Effector memory CD8-positive, alpha-beta T cell (primary cell): ENCODE measurements around the gene RAB3C.
"Not testable (repeated sequence)": the region's sequence is repeated elsewhere in the genome, so short reads cannot be mapped to it uniquely, and the experiment has no call there.

Experiments used
- ATAC-seq: fragments of 150-1000 bp; cut with Tn5 transposase; replicated peaks from 2 replicates; pipeline ENCODE4 v1.10.0; 2021; ENCODE audit warnings: mild to moderate bottlenecking, moderate library complexity
- DNase-seq, 3 experiments: peaks; one replicate each; pipeline ENCODE4 v3.0.0; 2021
- H3K27ac Mint-ChIP-seq, 2 donors: one replicate each; pipeline ENCODE4 v1.8.0; 2022; ENCODE audit warnings: mild to moderate bottlenecking in 2 of 2, mixed read lengths in 2 of 2, moderate library complexity in 2 of 2
- H3K27me3 Mint-ChIP-seq, 2 donors: one replicate each; pipeline ENCODE4 v1.8.0; 2022; ENCODE audit warnings: mixed read lengths in 2 of 2
- H3K36me3 Mint-ChIP-seq: one replicate; pipeline ENCODE4 v1.8.0; 2022; ENCODE audit warnings: mild to moderate bottlenecking, moderate library complexity, mixed read lengths; ENCODE audit not compliant: insufficient read depth
- H3K4me1 Mint-ChIP-seq, 2 donors: one replicate each; pipeline ENCODE4 v1.8.0; 2022; ENCODE audit warnings: low read depth in 2 of 2, mixed read lengths in 2 of 2
- H3K4me3 Mint-ChIP-seq, 2 donors: one replicate each; pipeline ENCODE4 v1.8.0; 2022; ENCODE audit warnings: mild to moderate bottlenecking in 2 of 2, mixed read lengths in 2 of 2, moderate library complexity in 2 of 2
- H3K9me3 Mint-ChIP-seq, 2 donors: one replicate each; pipeline ENCODE4 v1.8.0; 2022; ENCODE audit warnings: mixed read lengths in 2 of 2

RAB3C gene

GRCh38 chr5:58671155-58671554, 88.3 kb downstream of the RAB3C start:
- no peak for DNase-seq
- no peak for ATAC-seq
- H3K9me3 Mint-ChIP-seq = peaks cover 0 to 3% of the 10 kb centered on the region in 2 donors

DNA sequence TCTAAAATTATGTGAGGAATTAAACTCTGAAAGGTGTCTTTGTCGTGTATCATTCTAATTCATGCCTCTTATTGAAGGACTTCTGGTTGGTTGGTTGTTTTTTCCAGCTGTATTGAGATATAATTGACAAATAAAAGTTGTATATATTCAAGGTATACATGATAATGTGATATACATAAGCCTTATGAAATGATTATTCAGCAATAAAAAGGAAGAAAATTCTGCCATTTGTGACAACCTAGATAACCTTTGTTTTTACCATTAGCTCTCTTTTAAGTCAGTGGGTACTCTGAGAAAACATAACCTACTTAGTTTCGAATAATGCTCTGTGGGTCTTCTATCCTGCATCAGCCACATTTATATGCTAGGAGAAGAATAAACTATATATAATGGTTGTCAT, 89.6 kb downstream of the RAB3C start:
- DNase-seq = no peak
- Mint-ChIP-seq H3K36me3 (no peaks in the 10 kb centered on the region), H3K27ac (no peak overlapping the region), H3K9me3 (peaks cover 0 to 3% of the 10 kb centered on the region in 2 donors), H3K27me3 (no peaks in the 10 kb centered on the region), H3K4me3 (no peak overlapping the region), H3K4me1 (no peaks in the 10 kb centered on the region)
- no peak for ATAC-seq

More at GRCh38 chr5:58671155-58671554, 88.3 kb downstream of the RAB3C start:
- Mint-ChIP-seq H3K27me3 (no peaks in the 10 kb centered on the region), H3K36me3 (no peaks in the 10 kb centered on the region), H3K4me3 (no peak overlapping the region), H3K27ac (no peak overlapping the region), H3K4me1 (no peaks in the 10 kb centered on the region)

DNA sequence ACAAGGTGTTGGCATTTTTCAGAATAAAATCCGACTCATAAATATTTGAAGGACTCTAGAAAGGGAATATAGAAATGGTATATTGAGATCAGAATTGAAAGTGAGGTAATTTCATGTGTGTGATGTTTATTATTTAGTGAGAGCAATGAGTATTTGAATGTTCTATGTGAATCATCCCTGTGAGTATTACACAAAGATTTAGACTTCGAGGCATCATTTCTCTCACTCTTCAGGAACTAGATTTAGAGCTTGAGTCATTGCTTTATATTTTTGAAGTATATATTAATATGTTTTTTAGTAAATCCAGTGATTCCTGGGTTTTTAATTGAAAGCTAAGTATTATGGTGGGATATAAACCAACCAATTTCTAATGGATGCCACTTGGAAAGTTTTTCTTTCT, 91.2 kb downstream of the RAB3C start:
- no peaks in the 10 kb centered on the region for H3K4me1 Mint-ChIP-seq
- H3K27ac Mint-ChIP-seq = no peak overlapping the region
- no peak for DNase-seq
- ATAC-seq = no peak
- H3K9me3 Mint-ChIP-seq = peaks cover 0 to 3% of the 10 kb centered on the region in 2 donors
- H3K36me3 Mint-ChIP-seq = no peaks in the 10 kb centered on the region
- no peaks in the 10 kb centered on the region for H3K27me3 Mint-ChIP-seq
- H3K4me3 Mint-ChIP-seq = no peak overlapping the region

GRCh38 chr5:58674711-58675110, 91.8 kb downstream of the RAB3C start:
- no peak for DNase-seq
- Mint-ChIP-seq H3K27me3 (no peaks in the 10 kb centered on the region), H3K27ac (no peak overlapping the region), H3K4me3 (no peak overlapping the region), H3K36me3 (no peaks in the 10 kb centered on the region), H3K9me3 (peaks cover 0 to 3% of the 10 kb centered on the region in 2 donors), H3K4me1 (no peaks in the 10 kb centered on the region)
- no peak for ATAC-seq

DNA sequence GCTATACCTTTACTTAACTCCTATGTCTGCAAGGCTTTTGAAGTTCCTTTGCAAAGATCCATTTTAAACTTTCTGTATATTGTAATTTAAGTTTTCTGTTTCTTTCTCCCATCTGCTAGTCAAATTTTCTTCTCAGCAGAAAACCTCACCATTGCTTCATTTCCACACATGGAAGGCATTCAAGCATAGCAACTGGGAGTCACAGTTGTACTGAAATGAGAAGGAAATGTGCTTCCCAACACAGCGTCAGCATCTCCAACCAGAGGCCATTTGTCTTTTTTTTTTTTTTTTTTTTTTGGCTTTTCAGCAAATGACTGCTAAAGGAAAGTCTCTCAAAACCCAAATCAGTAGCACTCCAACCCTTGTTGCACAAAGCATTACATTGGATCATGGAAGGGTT, 92.5 kb downstream of the RAB3C start:
- H3K4me1 Mint-ChIP-seq = no peaks in the 10 kb centered on the region
- H3K27ac Mint-ChIP-seq = no peak overlapping the region
- no peak for ATAC-seq
- no peaks in the 10 kb centered on the region for H3K27me3 Mint-ChIP-seq
- no peak for DNase-seq
- H3K36me3 Mint-ChIP-seq = no peaks in the 10 kb centered on the region
- H3K4me3 Mint-ChIP-seq = no peak overlapping the region
- H3K9me3 Mint-ChIP-seq = no peaks in the 10 kb centered on the region

DNA sequence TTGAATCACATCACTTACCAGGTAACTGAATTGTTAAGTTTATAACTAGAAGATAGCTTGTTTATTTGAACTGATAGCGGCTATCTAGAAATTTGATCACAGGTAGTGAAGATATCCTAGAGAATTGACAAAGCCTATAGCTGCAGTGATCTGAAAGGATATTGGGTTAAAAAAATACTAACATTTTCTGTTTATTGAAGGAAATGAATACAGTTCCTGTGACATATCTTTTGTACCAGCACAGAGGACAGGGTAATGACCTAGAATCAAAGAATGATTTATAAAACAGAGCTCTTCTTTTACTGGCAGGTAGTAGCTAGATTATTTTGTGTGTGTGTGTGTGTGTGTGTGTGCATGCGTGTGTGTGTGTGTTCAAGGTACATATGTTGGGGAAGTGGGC, 94.8 kb downstream of the RAB3C start:
- ATAC-seq = no peak
- H3K4me3 Mint-ChIP-seq = no peak overlapping the region

GRCh38 chr5:58680503-58680902, 97.6 kb downstream of the RAB3C start:
- DNase-seq (no peak), ATAC-seq (no peak)
- Mint-ChIP-seq H3K4me1 (no peaks in the 10 kb centered on the region), H3K9me3 (peaks cover 0 to 3% of the 10 kb centered on the region in 2 donors), H3K4me3 (no peak overlapping the region), H3K36me3 (no peaks in the 10 kb centered on the region), H3K27ac (no peak overlapping the region), H3K27me3 (no peaks in the 10 kb centered on the region)

More for the DNA sequence above, 94.8 kb downstream of the RAB3C start:
- no peaks in the 10 kb centered on the region for H3K4me1 Mint-ChIP-seq
- no peak overlapping the region for H3K27ac Mint-ChIP-seq
- no peaks in the 10 kb centered on the region for H3K9me3 Mint-ChIP-seq
- no peaks in the 10 kb centered on the region for H3K36me3 Mint-ChIP-seq
- no peaks in the 10 kb centered on the region for H3K27me3 Mint-ChIP-seq
- no peak for DNase-seq

DNA sequence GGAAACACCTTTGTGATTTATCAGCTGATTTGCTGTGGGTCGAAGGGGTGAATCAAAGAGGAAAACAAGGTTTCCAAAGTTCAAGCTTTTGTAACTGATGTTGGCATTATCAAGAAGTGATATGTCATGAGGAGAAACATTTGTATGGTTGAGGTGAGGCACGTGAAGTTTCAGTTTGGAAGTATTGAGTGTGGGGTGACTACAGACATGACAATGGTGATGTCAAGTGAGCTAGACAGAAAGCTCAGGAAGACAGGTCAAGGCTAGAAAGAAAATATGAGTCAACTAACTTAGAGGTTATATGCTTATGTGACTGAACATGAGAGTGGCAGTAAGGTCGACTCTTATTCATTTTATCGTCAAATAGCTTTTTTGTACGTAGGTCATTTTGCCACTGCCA, 99.1 kb downstream of the RAB3C start:
- H3K9me3 Mint-ChIP-seq = peaks cover 0 to 3% of the 10 kb centered on the region in 2 donors
- H3K36me3 Mint-ChIP-seq = no peaks in the 10 kb centered on the region
- H3K27ac Mint-ChIP-seq = no peak overlapping the region
- no peaks in the 10 kb centered on the region for H3K4me1 Mint-ChIP-seq
- ATAC-seq (no peak), DNase-seq (no peak)
- H3K27me3 Mint-ChIP-seq = no peaks in the 10 kb centered on the region
- no peak overlapping the region for H3K4me3 Mint-ChIP-seq

DNA sequence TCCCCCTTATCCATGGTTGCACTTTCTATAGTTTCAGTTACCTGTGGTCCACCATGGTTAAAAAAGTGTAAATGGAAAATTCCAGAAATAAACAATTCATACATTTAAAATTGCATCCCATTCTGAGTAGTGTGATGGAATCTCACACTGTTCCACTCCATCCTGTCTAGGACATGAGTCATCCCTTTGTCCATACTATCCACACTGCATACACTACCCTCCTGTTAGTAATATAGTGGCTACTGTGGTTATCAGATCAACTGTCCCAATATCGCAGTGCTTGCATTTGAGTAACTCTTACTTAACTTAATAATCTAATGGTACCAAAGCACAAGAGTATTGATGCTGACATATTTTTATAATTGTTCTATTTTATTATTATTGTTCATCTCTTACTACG, 100.7 kb downstream of the RAB3C start:
- DNase-seq = no peak
- no peak for ATAC-seq
- Mint-ChIP-seq H3K4me1 (no peaks in the 10 kb centered on the region), H3K27me3 (no peaks in the 10 kb centered on the region), H3K4me3 (no peak overlapping the region), H3K27ac (no peak overlapping the region), H3K9me3 (peaks cover 0 to 3% of the 10 kb centered on the region in 2 donors), H3K36me3 (no peaks in the 10 kb centered on the region)

GRCh38 chr5:58687079-58687478, 104.2 kb downstream of the RAB3C start:
- ATAC-seq (no peak), DNase-seq (no peak)
- Mint-ChIP-seq H3K4me3 (no peak overlapping the region), H3K9me3 (peaks cover 0 to 5% of the 10 kb centered on the region in 2 donors), H3K36me3 (peaks cover 4% of the 10 kb centered on the region), H3K27ac (no peak overlapping the region), H3K27me3 (no peaks in the 10 kb centered on the region), H3K4me1 (no peaks in the 10 kb centered on the region)

- no peaks in the 10 kb centered on the region for H3K4me1 Mint-ChIP-seq
- peaks cover 4% of the 10 kb centered on the region for H3K36me3 Mint-ChIP-seq
- ATAC-seq (no peak), DNase-seq (no peak)
- H3K9me3 Mint-ChIP-seq = peaks cover 0 to 5% of the 10 kb centered on the region in 2 donors
- H3K4me3 Mint-ChIP-seq = no peak overlapping the region
- no peak overlapping the region for H3K27ac Mint-ChIP-seq
- no peaks in the 10 kb centered on the region for H3K27me3 Mint-ChIP-seq
These were observed 104.7 kb downstream of the RAB3C start for GRCh38 chr5:58687595-58687994.

- not testable (repeated sequence) for DNase-seq, H3K4me1 Mint-ChIP-seq, H3K9me3 Mint-ChIP-seq, H3K4me3 Mint-ChIP-seq, H3K27me3 Mint-ChIP-seq, ATAC-seq, H3K36me3 Mint-ChIP-seq, H3K27ac Mint-ChIP-seq
These were observed 116.3 kb downstream of the RAB3C start for GRCh38 chr5:58699088-58699761.

DNA sequence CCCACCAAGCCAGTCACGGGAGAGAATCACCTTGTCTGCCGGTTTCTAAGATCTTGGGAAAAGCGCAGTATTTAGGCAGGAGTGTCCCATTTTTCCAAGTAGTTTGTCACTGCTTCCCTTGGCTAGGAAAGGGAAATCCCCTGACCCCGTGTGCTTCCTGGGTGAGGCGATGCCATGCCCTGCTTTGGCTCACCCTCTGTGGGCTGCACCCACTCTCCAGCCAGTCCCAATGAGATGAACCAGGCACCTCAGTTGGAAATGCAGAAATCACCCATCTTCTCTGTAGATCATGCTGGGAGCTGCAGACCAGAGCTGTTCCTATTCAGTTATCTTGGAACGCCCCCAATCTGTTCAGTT, 116.9 kb downstream of the RAB3C start:
- Mint-ChIP-seq H3K27me3 (no peaks in the 10 kb centered on the region), H3K9me3 (peaks cover 0 to 8% of the 10 kb centered on the region in 2 donors), H3K36me3 (no peaks in the 10 kb centered on the region), H3K4me3 (no peak overlapping the region), H3K4me1 (no peaks in the 10 kb centered on the region), H3K27ac (no peak overlapping the region)
- DNase-seq = no peak
- ATAC-seq = no peak

GRCh38 chr5:58703925-58704555, 121.2 kb downstream of the RAB3C start:
- no peak overlapping the region for H3K27ac Mint-ChIP-seq
- no peaks in the 10 kb centered on the region for H3K4me1 Mint-ChIP-seq
- H3K4me3 Mint-ChIP-seq = no peak overlapping the region
- no peak for ATAC-seq
- peaks cover 0 to 5% of the 10 kb centered on the region in 2 donors for H3K27me3 Mint-ChIP-seq
- no peaks in the 10 kb centered on the region for H3K9me3 Mint-ChIP-seq
- H3K36me3 Mint-ChIP-seq = no peaks in the 10 kb centered on the region
- no peak for DNase-seq
